H1 (cell line): ENCODE results near the gene CROCC2. TPM values are rescaled to one million over a fixed set of nuclear protein-coding genes. Genes with fewer than 3 reads are reported as not detected.

Experiments
- CTCF ChIA-PET: fragments of 300-600 bp; sonication (Branson Sonifier 250); formaldehyde crosslinking; loops from one replicate; lab custom pipeline; 2021; ENCODE audit not compliant: partially characterized antibody; lab: Charles Lee
- POLR2A ChIA-PET: fragments of 300-600 bp; sonication (Branson Sonifier 250); formaldehyde crosslinking; loops from one replicate; lab custom pipeline; 2021; ENCODE audit warnings: inconsistent platforms; ENCODE audit not compliant: partially characterized antibody; lab: Charles Lee
- DNase-seq, 2 experiments: peaks; one replicate each; pipeline versions ENCODE4 v3.0.0 to v3.0.0-alpha.2; 2010 to 2022; ENCODE audit warnings: low spot score in 2 of 2, low read depth in 1 of 2, mixed read lengths in 1 of 2
- FAIRE-seq: peaks from 2 replicates; lab custom pipeline; 2011; peaks lifted over from hg19 to GRCh38; lab: Jason Lieb, UNC
- H2AFZ ChIP-seq: 2 replicates; pipeline ENCODE4 v1.8.1; 2012; ENCODE audit warnings: low read length, inconsistent platforms
- H2AK5ac ChIP-seq: 2 replicates; pipeline ENCODE4 v1.6.1; 2013; ENCODE audit warnings: low read depth, low read length
- H2BK120ac ChIP-seq: replicated peaks from 2 replicates; pipeline ENCODE3; 2013; ENCODE audit warnings: low read depth, low read length, inconsistent platforms
- H2BK12ac ChIP-seq: 2 replicates; pipeline ENCODE4 v1.6.1; 2013; ENCODE audit warnings: low read depth, low read length
- H2BK15ac ChIP-seq: 2 replicates; pipeline ENCODE4 v1.6.1; 2013; ENCODE audit warnings: low read length
- H2BK20ac ChIP-seq: 2 replicates; pipeline ENCODE4 v1.6.1; 2013; ENCODE audit warnings: low read length
- H2BK5ac ChIP-seq: 2 replicates; pipeline ENCODE4 v1.6.1; 2013; ENCODE audit warnings: low read depth, low read length
- H3K14ac ChIP-seq: 2 replicates; pipeline ENCODE4 v1.6.1; 2013; ENCODE audit warnings: inconsistent platforms; ENCODE audit not compliant: insufficient read length
- H3K18ac ChIP-seq: 2 replicates; pipeline ENCODE4 v1.6.1; 2013; ENCODE audit warnings: low read length; ENCODE audit errors: extremely low read depth
- H3K23ac ChIP-seq: 2 replicates; pipeline ENCODE4 v1.6.1; 2013; ENCODE audit warnings: inconsistent platforms; ENCODE audit not compliant: insufficient read length
- H3K23me2 ChIP-seq: 2 replicates; pipeline ENCODE4 v1.6.1; 2013; ENCODE audit warnings: low read depth, low read length
- H3K27ac ChIP-seq: 2 replicates; pipeline ENCODE4 v1.6.1; 2011; ENCODE audit warnings: low read depth, low read length, inconsistent platforms
- H3K27me3 ChIP-seq, 4 experiments: replicated peaks in 1 of 4; 1 replicate in 1 of 4; 2 replicates in 3 of 4; pipeline versions ENCODE4 v1.6.1 to v1.8.1; 2011 to 2013; ENCODE audit warnings: low read length in 3 of 4, mild to moderate bottlenecking in 3 of 4, inconsistent platforms in 2 of 4, mixed read lengths in 2 of 4, moderate library complexity in 1 of 4; ENCODE audit not compliant: control insufficient read depth in 3 of 4, insufficient read depth in 3 of 4; ENCODE audit errors: extremely low read depth in 1 of 4
- H3K36me3 ChIP-seq, 4 experiments: 2 replicates each; pipeline versions ENCODE4 v1.6.1 to v1.8.1; 2011 to 2013; ENCODE audit warnings: mild to moderate bottlenecking in 4 of 4, low read length in 3 of 4, moderate library complexity in 2 of 4, control low read depth in 1 of 4, inconsistent platforms in 1 of 4; ENCODE audit not compliant: insufficient read depth in 4 of 4, control insufficient read depth in 2 of 4
- H3K4ac ChIP-seq: replicated peaks from 2 replicates; pipeline ENCODE3; 2013; ENCODE audit warnings: low read length, low read depth, mixed read lengths, inconsistent platforms; ENCODE audit not compliant: insufficient read length
- H3K4me1 ChIP-seq, 4 experiments: replicated peaks in 1 of 4; 1 replicate in 1 of 4; 2 replicates in 3 of 4; pipeline versions ENCODE4 v1.6.1 to v1.8.1; 2011 to 2013; ENCODE audit warnings: low read length in 3 of 4, inconsistent platforms in 2 of 4, mixed read lengths in 1 of 4; ENCODE audit not compliant: insufficient read depth in 4 of 4, control insufficient read depth in 3 of 4
- H3K4me2 ChIP-seq, 2 experiments: 2 replicates each; pipeline versions ENCODE4 v1.6.1 to v1.8.1; 2011 to 2013; ENCODE audit warnings: low read depth in 2 of 2, low read length in 2 of 2, control low read depth in 1 of 2, inconsistent platforms in 1 of 2, mild to moderate bottlenecking in 1 of 2; ENCODE audit not compliant: insufficient read depth in 1 of 2
- H3K4me3 ChIP-seq, 4 experiments: fragments of 200-600, 300-600 bp in 1 of 4; sonication (generic), shearing (Covaris generic), sonication (Bioruptor Twin) in 1 of 4; 2 replicates each; pipeline versions ENCODE4 v1.5.1 to v1.8.1; 2011 to 2016; ENCODE audit warnings: low read length in 4 of 4, low read depth in 3 of 4, control low read depth in 2 of 4, inconsistent platforms in 2 of 4, mild to moderate bottlenecking in 2 of 4, mixed read lengths in 1 of 4, moderate library complexity in 1 of 4; ENCODE audit not compliant: insufficient read depth in 2 of 4; ENCODE audit errors: extremely low read depth in 1 of 4
- H3K56ac ChIP-seq: replicated peaks from 2 replicates; pipeline ENCODE3; 2013; ENCODE audit warnings: low read depth, mild to moderate bottlenecking, mixed read lengths, low read length, inconsistent platforms; ENCODE audit not compliant: insufficient read length
- H3K79me1 ChIP-seq: 2 replicates; pipeline ENCODE4 v1.6.1; 2013; ENCODE audit warnings: low read depth, low read length, control low read depth
- H3K79me2 ChIP-seq, 2 experiments: 2 replicates each; pipeline versions ENCODE4 v1.6.1 to v1.8.1; 2012 to 2013; ENCODE audit warnings: low read length in 2 of 2, mild to moderate bottlenecking in 2 of 2, inconsistent platforms in 1 of 2; ENCODE audit not compliant: insufficient read depth in 2 of 2, control insufficient read depth in 1 of 2
- H3K9ac ChIP-seq, 4 experiments: replicated peaks in 1 of 4; 1 replicate in 1 of 4; 2 replicates in 3 of 4; pipeline versions ENCODE4 v1.6.1 to v1.8.1; 2011 to 2013; ENCODE audit warnings: low read depth in 3 of 4, low read length in 3 of 4, control low read depth in 2 of 4, mild to moderate bottlenecking in 2 of 4, moderate library complexity in 2 of 4, inconsistent platforms in 1 of 4; ENCODE audit errors: extremely low read depth in 1 of 4
- H3K9me3 ChIP-seq, 2 experiments: 2 replicates each; pipeline versions ENCODE4 v1.6.1 to v1.8.1; 2012 to 2013; ENCODE audit warnings: mild to moderate bottlenecking in 2 of 2, moderate library complexity in 2 of 2, control low read depth in 1 of 2, inconsistent platforms in 1 of 2, low read depth in 1 of 2, low read length in 1 of 2, mixed read lengths in 1 of 2; ENCODE audit not compliant: insufficient read depth in 2 of 2
- H4K20me1 ChIP-seq, 2 experiments: replicated peaks in 1 of 2; 2 replicates each; pipeline versions ENCODE3 to v1.8.1; 2011 to 2013; ENCODE audit warnings: inconsistent platforms in 2 of 2, low read length in 2 of 2, mild to moderate bottlenecking in 1 of 2; ENCODE audit not compliant: insufficient read depth in 2 of 2, control insufficient read depth in 1 of 2
- H4K5ac ChIP-seq: 2 replicates; pipeline ENCODE4 v1.6.1; 2013; ENCODE audit warnings: low read length, low read depth, mixed read lengths, inconsistent platforms; ENCODE audit not compliant: insufficient read length
- H4K8ac ChIP-seq: 2 replicates; pipeline ENCODE4 v1.8.0; 2013; ENCODE audit warnings: mild to moderate bottlenecking, moderate library complexity, low read length, inconsistent platforms; ENCODE audit not compliant: insufficient read depth; ENCODE audit errors: extremely low read depth
- H4K91ac ChIP-seq: replicated peaks from 2 replicates; pipeline ENCODE3; 2013; ENCODE audit warnings: low read length, mixed read lengths, inconsistent platforms; ENCODE audit not compliant: insufficient read length
- ASH2L ChIP-seq: fragments of 200-600, 300-600 bp; sonication (generic); IDR thresholded peaks from one replicate; pipeline ENCODE4 v1.7.1; 2017; ENCODE audit warnings: low read length
- CHD1 ChIP-seq: IDR thresholded peaks from 2 replicates; pipeline ENCODE4 v1.6.1; 2012; ENCODE audit warnings: low read depth, low read length, improper control_type of control experiment
- CREB1 ChIP-seq: IDR thresholded peaks from 2 replicates; pipeline ENCODE4 v1.6.1; 2012; ENCODE audit warnings: inconsistent platforms
- CTBP2 ChIP-seq: IDR thresholded peaks from 2 replicates; pipeline ENCODE4 v1.7.0; 2011; ENCODE audit warnings: borderline replicate concordance, mild to moderate bottlenecking, moderate library complexity, mixed read lengths, low read length; ENCODE audit not compliant: insufficient read depth, insufficient read length
- EZH2 ChIP-seq: fragments of 200-600 bp; sonication (generic); IDR thresholded peaks from 2 replicates; pipeline ENCODE4 v1.7.1; 2012; ENCODE audit warnings: low read depth, mild to moderate bottlenecking, moderate library complexity, low read length, inconsistent platforms; ENCODE audit not compliant: severe bottlenecking
- JUND ChIP-seq: IDR thresholded peaks from 2 replicates; pipeline ENCODE4 v1.6.1; 2011; ENCODE audit warnings: mild to moderate bottlenecking, improper control_type of control experiment, low read length
- NRF1 ChIP-seq: IDR thresholded peaks from 2 replicates; pipeline ENCODE4 v1.6.1; 2011; ENCODE audit warnings: mild to moderate bottlenecking, low read depth, low read length, improper control_type of control experiment
- RFX5 ChIP-seq: IDR thresholded peaks from 2 replicates; pipeline ENCODE4 v1.6.1; 2011; ENCODE audit warnings: low read depth, low read length, improper control_type of control experiment, borderline replicate concordance
- YY1 ChIP-seq: IDR thresholded peaks from 2 replicates; pipeline ENCODE4 v1.6.1; 2011; ENCODE audit warnings: low read depth, mild to moderate bottlenecking, low read length
- ZNF274 ChIP-seq: IDR thresholded peaks from 2 replicates; pipeline ENCODE4 v1.7.0; 2012; ENCODE audit warnings: low read length, borderline replicate concordance; ENCODE audit errors: extremely low read depth
- WGBS, 2 experiments: shearing (Covaris generic) in 1 of 2; methylation state at CpG; one replicate each; pipeline versions ENCODE4 v1.1.6 to v1.1.7; 2013 to 2015; ENCODE audit warnings: low lambda C conversion rate in 2 of 2, mixed read lengths in 2 of 2, inconsistent platforms in 1 of 2, low coverage in 1 of 2, missing lambda C conversion rate in 1 of 2; ENCODE audit not compliant: insufficient replicate concordance in 2 of 2, insufficient coverage in 1 of 2, insufficient read length in 1 of 2; ENCODE audit errors: extremely low coverage in 1 of 2, missing lambda C conversion rate in 1 of 2; 5-methylcytosine and 5-hydroxymethylcytosine counted together
- polyA plus RNA-seq, 7 experiments: library from polyadenylated mRNA; depleted of rRNA in 3 of 7; stranded (reverse) in 5 of 7; unstranded in 2 of 7; fragments of >200 nt in 5 of 7; fragments of 200-250 nt in 2 of 7; gene quantifications; 1 replicate in 5 of 7; 2 replicates in 1 of 7; 4 replicates in 1 of 7; pipeline versions ENCODE4 v1.2.1 to v1.2.3, GENCODE V29; 2011 to 2013; ENCODE audit warnings: missing spikeins in 2 of 7, mixed read lengths in 2 of 7
- total RNA-seq: library from RNA; stranded (reverse); fragmentation: NEBNext Ultra II Directional; extraction: Animal tissue kit (Norgen Biotek cat#: 25700); gene quantifications from 2 replicates; pipeline ENCODE4 v1.2.1, GENCODE V29; 2021

Gene CROCC2
- total and polyA plus RNA-seq, 2 of the 8 experiments (the other 6 are each of a cell fraction or from before 2014, with no cell fraction given), result not detected

DNA sequence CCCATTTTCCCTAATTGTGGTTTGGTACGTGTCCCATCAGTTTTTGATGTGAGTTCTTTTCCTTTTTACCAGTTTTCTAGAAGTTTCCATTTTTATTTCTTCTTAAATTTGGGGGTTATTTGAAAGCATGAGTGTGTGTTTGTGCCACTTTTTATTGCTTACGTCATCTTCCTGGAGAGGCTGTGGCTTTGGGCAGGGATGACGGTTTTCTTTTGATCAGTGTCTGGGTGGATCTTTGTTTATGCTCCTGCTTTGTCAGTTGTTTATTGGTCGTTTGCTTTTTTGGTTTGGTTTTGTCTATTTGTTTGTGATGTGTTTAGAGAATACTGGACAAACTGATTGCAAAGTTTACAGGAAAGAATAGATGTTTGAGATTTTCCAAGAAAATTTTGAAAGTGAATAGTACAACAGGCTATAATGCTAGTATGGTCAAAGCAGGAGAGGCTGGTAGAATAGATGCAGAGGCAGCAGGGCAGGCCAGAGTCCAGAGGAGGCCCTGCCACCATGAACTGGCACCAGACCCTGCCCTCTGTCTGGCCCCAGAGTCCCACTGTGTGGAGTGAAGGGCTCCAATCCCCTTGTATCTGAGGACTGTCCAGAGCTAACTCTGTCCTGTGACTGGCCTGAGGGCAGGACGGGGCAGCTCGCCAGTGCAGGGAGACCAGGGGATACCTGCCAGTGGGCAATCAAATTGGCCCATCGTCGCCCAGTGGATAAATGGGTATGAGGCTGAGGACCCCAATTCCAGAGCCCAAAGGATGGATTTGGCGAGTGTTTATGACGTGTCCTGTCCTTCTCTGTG lies 68.8 kb downstream of the CROCC2 start:
- Histone ChIP-seq H3K4me2 (no peak overlapping the region), H2BK120ac (no peak overlapping the region), H3K79me1 (no peaks in the 10 kb centered on the region), H4K91ac (no peak overlapping the region), H3K23ac (no peak overlapping the region), H3K27ac (no peak overlapping the region), H3K36me3 (no peaks in the 10 kb centered on the region)
- WGBS, 2 experiments, result 87% methylated on average over 10 of the region's 10 CpGs; no CpG with 5 or more reads in 1 of the 2 experiments
- POLR2A ChIA-PET, result no interaction called here
- no peak for TF ChIP-seq NRF1
- TF ChIP-seq CREB1, result no peak
- no peak for TF ChIP-seq ASH2L
- TF ChIP-seq JUND, result no peak
- no peak for TF ChIP-seq CTBP2
- no peak for TF ChIP-seq ZNF274
- no peak for TF ChIP-seq RFX5
- TF ChIP-seq YY1, result no peak
- no peak for TF ChIP-seq EZH2
- TF ChIP-seq CHD1, result no peak
- TF ChIP-seq, all 59 proteins: peak for 0
- Histone ChIP-seq H4K5ac (no peak overlapping the region), H2BK5ac (no peak overlapping the region), H3K27me3 (no peaks in the 10 kb centered on the region), H2AFZ (no peak overlapping the region), H3K4ac (no peak overlapping the region), H3K14ac (no peak overlapping the region), H4K8ac (no peak overlapping the region), H3K23me2 (no peaks in the 10 kb centered on the region), H3K79me2 (no peaks in the 10 kb centered on the region), H2AK5ac (no peak overlapping the region), H3K4me1 (no peaks in the 10 kb centered on the region), H2BK15ac (no peak overlapping the region), H3K9me3 (no peaks in the 10 kb centered on the region), H2BK20ac (no peak overlapping the region), H3K18ac (no peak overlapping the region), H3K56ac (no peak overlapping the region), H4K20me1 (no peaks in the 10 kb centered on the region), H2BK12ac (no peak overlapping the region), H3K9ac (no peak overlapping the region), H3K4me3 (no peak overlapping the region)
- FAIRE-seq (no peak), DNase-seq (no peak)
- CTCF ChIA-PET, result interaction anchor here (1.0 to 3.5 kb wide), 2 partner anchors 9 to 53 kb away, joined by 3 to 15 read pairs; no protein-coding TSS in a partner anchor
